ENCODE measurements around the gene PTPRM.
A peak's percentile ranks its signal among the peaks of the same experiment; 100 is the strongest.

Gene PTPRM

GRCh38 chr18:7870266-7870665 lies 303.1 kb downstream of the PTPRM start:
- no peak for DNase-seq

- DNase-seq = no peak
These were observed 303.7 kb downstream of the PTPRM start for GRCh38 chr18:7870855-7871254.

- no peak for DNase-seq
These were observed 304.7 kb downstream of the PTPRM start for GRCh38 chr18:7871560-7872456.

- DNase-seq = peak; percentile 20
These were observed 305.5 kb downstream of the PTPRM start for GRCh38 chr18:7872569-7872968.

DNA sequence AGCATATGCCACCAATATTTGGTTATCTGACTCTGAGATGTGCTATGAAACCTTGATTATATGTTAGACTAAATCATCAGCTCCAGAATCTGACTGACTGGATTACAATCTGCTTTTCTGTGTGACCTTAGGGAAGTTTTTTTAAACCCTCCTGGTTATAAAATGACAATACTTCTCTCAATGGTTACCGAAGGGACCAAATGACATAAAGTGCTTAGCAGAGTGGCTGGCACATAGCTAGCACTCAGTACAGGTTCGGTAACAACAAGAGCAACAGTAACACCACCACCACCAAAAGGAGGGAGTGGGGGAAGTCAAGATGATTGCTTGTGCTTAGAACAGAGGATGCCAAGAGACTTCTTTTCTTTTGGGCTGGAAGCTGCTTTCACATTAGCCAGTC lies 306.2 kb downstream of the PTPRM start:
- no peak for DNase-seq

GRCh38 chr18:7876354-7877104 lies 309.4 kb downstream of the PTPRM start:
- DNase-seq = no peak

- no peak for DNase-seq
These were observed 310.5 kb downstream of the PTPRM start for GRCh38 chr18:7877609-7878008.

- DNase-seq = peak; percentile 32
These were observed 311.4 kb downstream of the PTPRM start for GRCh38 chr18:7878265-7879211.

DNA sequence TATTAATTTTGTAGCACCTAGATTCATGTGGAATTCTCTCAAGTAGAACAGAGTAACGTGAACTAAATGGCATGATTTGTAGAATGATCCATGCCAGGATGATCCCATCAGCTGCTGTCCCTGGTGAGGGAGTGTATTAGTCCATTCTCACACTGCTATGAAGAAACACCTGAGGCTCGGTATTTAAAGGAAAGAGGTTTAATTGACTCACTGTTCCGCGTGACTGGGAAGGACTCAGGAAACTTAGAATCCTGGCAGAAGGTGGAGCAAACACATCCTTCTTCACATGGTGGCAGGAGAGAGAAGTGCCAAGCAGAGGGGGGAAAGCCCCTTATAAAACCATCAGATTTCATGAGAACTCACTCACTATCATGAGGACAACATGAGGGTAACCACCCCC lies 312.6 kb downstream of the PTPRM start:
- DNase-seq = no peak

GRCh38 chr18:7885865-7886264 lies 318.7 kb downstream of the PTPRM start:
- DNase-seq = no peak

DNA sequence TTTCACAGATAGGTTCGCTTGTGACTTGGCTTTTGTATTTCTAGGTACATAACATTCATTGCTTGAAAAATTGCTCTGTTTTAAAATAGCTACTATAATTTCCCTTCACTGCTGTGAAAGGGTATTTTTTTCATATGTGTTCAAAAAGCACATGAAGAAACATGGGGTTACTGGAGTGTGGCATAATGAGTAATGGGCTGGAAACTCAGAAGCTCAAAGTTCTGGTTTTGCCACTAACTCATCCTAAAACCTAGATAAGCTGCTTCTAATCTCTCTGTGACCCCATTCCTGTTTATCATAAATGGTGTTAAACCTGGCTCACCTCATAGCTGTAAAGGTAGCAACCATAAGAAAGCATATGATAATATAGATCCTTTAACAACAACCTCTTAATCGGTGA lies 319.3 kb downstream of the PTPRM start:
- no peak for DNase-seq

- no peak for DNase-seq
These were observed 322.4 kb downstream of the PTPRM start for GRCh38 chr18:7889515-7889914.

- no peak for DNase-seq
These were observed 323.0 kb downstream of the PTPRM start for GRCh38 chr18:7890075-7890474.

DNA sequence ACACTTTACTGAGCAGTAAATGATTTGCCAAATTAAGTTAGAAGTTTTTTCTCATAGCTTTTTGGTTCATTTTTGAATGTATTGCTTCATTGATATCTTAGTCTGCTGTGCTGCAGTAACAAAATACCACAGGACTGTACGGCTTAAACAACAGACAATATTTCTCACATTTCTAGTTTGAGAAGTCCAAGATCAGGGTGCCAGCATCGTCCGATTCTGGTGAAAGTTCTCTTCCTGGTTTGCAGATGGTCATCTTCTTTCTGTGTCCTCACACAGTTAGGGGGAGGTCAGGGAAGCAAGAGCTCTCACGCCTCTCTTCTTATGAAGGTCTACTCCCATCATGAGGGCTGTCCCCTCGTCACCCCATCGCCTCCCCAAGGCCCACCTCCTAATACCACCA lies 325.4 kb downstream of the PTPRM start:
- no peak for DNase-seq

GRCh38 chr18:7894592-7894991 lies 327.5 kb downstream of the PTPRM start:
- DNase-seq = no peak

DNA sequence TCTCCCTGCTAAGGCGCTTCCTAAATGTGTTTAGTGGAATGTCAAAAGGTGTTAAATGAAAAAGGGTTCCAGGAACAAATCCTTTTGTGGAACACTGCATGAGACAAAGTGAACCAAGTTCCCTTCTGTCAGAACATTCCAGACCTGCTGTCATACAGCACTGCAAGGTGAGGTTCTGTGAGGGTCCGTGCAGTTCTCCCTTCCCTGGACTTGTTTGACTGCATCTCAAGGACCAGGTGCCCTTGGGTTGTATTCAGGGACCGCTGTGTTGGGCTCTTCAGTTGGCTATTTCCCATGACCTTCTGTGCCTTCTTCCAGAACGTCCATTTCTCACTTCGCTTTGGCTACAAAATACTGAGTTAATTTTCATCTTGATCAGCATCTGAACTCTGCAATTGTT lies 328.2 kb downstream of the PTPRM start:
- DNase-seq = no peak

GRCh38 chr18:7896161-7896560 lies 329.0 kb downstream of the PTPRM start:
- no peak for DNase-seq

DNA sequence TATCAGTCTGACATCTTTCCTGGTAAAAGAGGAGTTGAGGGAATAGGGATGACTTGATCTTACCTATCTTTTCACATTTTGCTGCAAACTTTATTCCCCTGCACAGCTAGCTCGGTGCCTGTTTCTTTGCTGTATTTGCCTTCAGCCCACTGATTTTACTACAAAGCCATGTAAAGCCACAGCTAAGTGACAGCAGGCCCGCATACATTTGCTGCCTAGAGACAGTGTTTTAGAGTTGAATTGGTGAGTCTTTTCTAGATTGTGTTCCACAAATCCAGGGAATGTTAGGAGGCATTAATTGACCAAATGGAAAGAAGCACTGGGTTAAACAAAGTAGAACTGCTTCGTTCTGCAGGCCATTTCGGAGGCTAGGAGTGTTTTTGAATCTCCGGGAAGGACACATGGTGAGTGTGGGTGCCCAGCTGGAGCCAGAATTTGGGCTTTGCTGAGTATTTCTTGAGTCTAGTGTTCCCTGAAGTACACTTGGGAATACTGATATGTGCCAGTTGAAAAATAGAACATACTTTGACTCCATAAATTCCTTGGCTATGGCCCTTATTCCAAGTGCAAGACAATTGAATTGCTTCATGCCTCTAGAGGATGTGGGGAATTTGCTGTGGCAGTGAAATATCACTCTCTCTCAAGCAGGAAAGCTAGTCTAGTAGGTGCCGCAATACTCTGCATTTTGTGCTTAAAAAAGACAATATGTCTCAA lies 329.8 kb downstream of the PTPRM start:
- no peak for DNase-seq

GRCh38 chr18:7898181-7898580 lies 331.1 kb downstream of the PTPRM start:
- no peak for DNase-seq

DNA sequence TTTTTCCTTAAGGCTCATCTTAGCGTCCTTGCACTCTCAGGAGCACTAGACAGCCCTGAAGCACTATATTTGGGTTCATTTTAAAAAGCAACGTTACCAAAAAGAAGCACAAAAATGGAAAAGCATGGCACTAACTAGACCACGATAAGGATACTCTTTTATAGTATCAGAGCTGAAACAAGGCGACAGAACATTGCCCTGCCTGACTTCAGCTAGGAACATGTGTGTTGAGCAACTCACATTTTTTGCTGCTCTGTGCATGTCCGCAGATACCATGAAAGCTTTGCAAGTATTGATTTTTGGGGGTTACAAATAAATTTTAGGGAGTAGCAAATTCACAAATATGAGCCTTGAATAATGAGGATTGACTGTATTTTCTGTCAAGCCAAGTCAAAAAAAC lies 332.0 kb downstream of the PTPRM start:
- no peak for DNase-seq

DNA sequence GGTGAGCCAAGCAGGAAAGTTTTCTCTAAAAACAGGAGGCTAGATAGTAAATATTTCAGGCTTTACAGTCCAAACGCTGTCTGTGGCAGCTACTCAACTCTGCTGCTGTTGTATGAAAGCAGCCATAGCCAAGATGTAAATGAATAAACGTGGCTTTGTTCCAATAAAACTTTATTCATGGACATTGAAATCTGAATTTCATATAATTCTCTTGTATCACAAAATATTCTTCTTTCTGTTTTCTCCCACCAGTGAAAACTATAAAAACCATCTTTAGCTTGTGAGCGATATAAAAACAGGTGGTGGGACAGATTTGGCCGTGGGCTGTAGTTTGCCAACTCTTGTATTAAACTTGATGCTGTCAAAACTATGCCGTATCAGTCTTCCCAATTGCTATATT lies 333.0 kb downstream of the PTPRM start:
- DNase-seq = no peak

GRCh38 chr18:7901657-7902056 lies 334.5 kb downstream of the PTPRM start:
- DNase-seq = no peak
